Tibial artery (tissue), 4 donors: ENCODE data around the gene YBEY.
A peak's percentile ranks its signal among the peaks of the same experiment; 100 is the strongest.

Source experiments
- DNase-seq, 2 donors: peaks; one replicate each; pipeline ENCODE4 v3.0.0-alpha.2; 2019
- H3K27ac ChIP-seq, 2 donors: fragments of 200-600 bp; sonication (generic) in 1 of 2; 1 replicate in 1 of 2; 2 replicates in 1 of 2; pipeline ENCODE4 v1.5.1; 2018 to 2019; ENCODE audit warnings: mild to moderate bottlenecking in 1 of 2
- H3K27me3 ChIP-seq, 2 donors: fragments of 200-600 bp; sonication (generic) in 1 of 2; one replicate each; pipeline versions ENCODE4 v1.5.1 to v1.6.0; 2016 to 2019
- H3K36me3 ChIP-seq, 3 donors: fragments of 200-600 bp; sonication (generic) in 2 of 3; one replicate each; pipeline ENCODE4 v1.5.1; 2016 to 2019; ENCODE audit warnings: mild to moderate bottlenecking in 2 of 3
- H3K4me1 ChIP-seq, 4 donors: fragments of 200-600 bp; sonication (generic) in 2 of 4; 1 replicate in 3 of 4; 2 replicates in 1 of 4; pipeline ENCODE4 v1.5.1; 2016 to 2019
- H3K4me3 ChIP-seq, 2 donors: fragments of 200-600 bp; sonication (generic) in 1 of 2; 1 replicate in 1 of 2; 2 replicates in 1 of 2; pipeline ENCODE4 v1.5.1; 2018 to 2019; ENCODE audit warnings: mild to moderate bottlenecking in 2 of 2
- H3K9me3 ChIP-seq, 3 donors: fragments of 200-600 bp; sonication (generic) in 1 of 3; one replicate each; pipeline ENCODE4 v1.5.1; 2016 to 2019
- intact Hi-C: fragments of 100-400 bp; cut with DNase I; formaldehyde crosslinking; loops from one replicate; pipeline ENCODE4 v1.15.0; 2023; ENCODE audit warnings: low total_unique reads
- TF ChIP-seq, protein P1 (sequence below), 2 experiments: fragments of 200-600 bp in 1 of 2; fragments of 450-650 bp in 1 of 2; IDR thresholded peaks; one replicate each; pipeline ENCODE4 v1.5.1; 2017 to 2019; ENCODE audit warnings: antibody characterized with exemption in 2 of 2, mild to moderate bottlenecking in 1 of 2, moderate library complexity in 1 of 2

YBEY gene

DNA sequence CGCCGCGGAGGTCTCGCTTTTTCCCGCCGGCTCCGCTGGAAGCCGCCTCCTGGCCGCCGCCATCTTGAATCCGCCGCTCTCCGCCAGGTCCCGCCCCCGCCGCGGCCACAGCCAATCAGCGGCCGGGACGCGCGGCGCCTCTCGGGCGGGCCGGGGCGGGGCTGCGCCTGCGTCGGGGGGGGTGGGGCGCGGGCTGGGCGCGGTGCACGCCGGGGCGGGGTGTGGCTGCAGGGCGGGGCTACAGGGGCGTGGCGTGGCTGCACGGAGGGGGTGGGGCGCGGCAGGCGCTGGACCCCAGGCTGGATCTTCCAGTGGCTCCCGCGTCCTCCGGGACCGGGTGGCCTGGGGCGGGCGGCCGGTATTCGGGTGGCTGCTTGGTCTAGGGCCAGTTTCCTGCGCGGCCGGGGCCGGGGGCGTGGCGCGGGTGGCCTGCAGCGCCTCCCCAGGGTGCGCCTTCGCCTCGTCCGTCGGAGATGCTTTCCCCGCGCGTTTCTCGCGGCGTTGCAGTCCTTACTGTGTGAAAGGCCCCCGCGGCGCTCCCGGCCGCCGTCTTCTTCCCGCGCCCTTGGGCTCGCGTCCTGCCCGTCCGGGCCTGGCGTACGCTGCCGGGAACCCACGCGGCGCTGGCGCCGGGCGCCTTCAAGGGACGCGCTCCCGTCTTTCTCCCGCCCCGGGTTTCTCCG, 38.4 kb downstream of the YBEY start:
- Histone ChIP-seq H3K27ac (peak overlapping the region; percentile 85 to 99), H3K9me3 (no peaks in the 10 kb centered on the region), H3K4me1 (peaks cover 0 to 27% (median 20%) of the 10 kb centered on the region in 4 donors), H3K27me3 (no peaks in the 10 kb centered on the region), H3K4me3 (peak overlapping the region; percentile 70 to 100), H3K36me3 (peaks cover 9 to 24% (median 9%) of the 10 kb centered on the region in 3 donors)
- intact Hi-C loops = loop anchor here (10.0 kb wide), 1 partner anchor 100 kb away; the partner anchor contains the start of gene LSS
- peak; percentile 75 to 91 for DNase-seq
- TF ChIP-seq, protein P1, sequence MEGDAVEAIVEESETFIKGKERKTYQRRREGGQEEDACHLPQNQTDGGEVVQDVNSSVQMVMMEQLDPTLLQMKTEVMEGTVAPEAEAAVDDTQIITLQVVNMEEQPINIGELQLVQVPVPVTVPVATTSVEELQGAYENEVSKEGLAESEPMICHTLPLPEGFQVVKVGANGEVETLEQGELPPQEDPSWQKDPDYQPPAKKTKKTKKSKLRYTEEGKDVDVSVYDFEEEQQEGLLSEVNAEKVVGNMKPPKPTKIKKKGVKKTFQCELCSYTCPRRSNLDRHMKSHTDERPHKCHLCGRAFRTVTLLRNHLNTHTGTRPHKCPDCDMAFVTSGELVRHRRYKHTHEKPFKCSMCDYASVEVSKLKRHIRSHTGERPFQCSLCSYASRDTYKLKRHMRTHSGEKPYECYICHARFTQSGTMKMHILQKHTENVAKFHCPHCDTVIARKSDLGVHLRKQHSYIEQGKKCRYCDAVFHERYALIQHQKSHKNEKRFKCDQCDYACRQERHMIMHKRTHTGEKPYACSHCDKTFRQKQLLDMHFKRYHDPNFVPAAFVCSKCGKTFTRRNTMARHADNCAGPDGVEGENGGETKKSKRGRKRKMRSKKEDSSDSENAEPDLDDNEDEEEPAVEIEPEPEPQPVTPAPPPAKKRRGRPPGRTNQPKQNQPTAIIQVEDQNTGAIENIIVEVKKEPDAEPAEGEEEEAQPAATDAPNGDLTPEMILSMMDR (IDR thresholded peaks at IDR 0.05) = no peak

DNA sequence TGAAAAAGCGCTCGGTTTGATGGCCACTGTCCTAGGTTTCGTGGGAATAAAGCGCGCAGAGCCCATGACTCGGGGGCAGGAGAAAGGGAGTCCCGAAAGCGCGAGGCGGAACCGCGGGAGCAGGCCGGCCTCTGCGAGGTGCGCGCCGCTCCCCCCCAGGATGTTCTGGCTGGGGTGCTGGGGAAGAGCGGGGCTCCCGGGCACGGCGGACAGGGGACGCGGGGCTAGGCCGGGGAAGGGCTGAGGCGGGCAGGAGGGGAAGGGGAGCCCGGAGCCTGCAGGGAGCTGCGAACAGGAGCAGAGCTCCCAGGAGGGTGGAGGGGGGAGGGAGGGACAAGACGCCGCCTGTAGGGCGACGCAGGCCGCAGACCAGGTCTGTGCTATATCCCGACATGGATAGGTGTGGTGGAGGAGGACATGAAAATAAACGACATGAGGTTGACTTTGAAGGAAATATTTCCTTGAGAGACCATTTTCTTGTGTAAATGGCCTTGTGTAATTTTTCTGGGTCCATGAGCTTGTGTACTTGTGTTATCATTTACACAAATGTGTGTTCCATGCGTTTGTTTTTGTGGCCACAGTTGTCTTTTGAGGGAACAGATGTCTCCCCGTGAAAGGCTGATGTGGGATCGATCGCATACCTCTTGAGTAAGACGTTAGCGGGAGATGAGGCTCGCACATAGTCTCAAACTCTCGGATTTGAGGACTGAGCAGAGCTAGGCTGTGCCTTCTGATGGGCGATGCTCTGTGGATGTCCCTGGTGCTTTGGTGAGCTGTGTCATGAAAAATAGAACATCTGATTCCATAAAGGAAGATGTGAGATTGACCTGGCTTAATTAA, 39.2 kb downstream of the YBEY start:
- Histone ChIP-seq H3K4me1 (peaks cover 0 to 27% (median 20%) of the 10 kb centered on the region in 4 donors), H3K4me3 (peak overlapping the region; percentile 70 to 100), H3K27me3 (no peaks in the 10 kb centered on the region), H3K36me3 (peaks cover 14 to 30% (median 14%) of the 10 kb centered on the region in 3 donors), H3K27ac (peak overlapping the region; percentile 76 to 99), H3K9me3 (no peaks in the 10 kb centered on the region)
- intact Hi-C loops = loop anchor here (10.0 kb wide), 1 partner anchor 100 kb away; the partner anchor contains the start of gene LSS
- TF ChIP-seq, protein P1 (IDR thresholded peaks at IDR 0.05) = peak in 1 of 2 experiments; percentile 14
- peak; percentile 20 to 73 for DNase-seq

DNA sequence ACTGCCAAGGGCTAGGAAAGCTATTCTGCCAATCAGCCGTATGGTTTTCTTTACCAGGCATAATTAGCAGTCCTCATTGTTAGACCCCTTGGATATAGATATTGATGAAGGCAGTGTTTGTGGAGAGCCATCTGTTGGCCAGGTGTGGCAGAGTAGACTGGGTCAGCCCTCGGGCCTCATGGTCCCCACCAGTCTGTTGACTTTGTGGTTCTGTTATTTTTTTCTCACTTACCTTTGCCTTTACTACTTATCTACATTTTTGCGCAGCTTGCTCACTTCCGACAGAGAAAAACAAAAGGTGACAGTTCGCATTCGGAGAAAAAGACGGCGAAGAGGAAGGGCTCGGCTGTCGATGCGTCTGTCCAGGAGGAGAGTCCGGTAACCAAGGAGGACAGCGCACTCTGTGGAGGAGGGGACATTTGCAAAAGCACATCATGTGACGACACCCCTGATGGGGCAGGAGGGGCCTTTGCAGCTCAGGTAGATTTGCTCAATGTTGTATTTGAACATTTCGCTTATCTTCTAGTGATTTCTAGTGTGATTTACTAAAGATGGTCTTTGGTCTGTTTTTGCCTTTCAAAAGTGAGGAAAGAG, 40.1 kb downstream of the YBEY start:
- Histone ChIP-seq H3K27ac (peak overlapping the region in 1 of 2 donors; percentile 99), H3K4me3 (no peak overlapping the region)
- intact Hi-C loops = loop anchor here (10.0 kb wide), 1 partner anchor 101 kb away; the partner anchor contains the start of gene LSS

DNA sequence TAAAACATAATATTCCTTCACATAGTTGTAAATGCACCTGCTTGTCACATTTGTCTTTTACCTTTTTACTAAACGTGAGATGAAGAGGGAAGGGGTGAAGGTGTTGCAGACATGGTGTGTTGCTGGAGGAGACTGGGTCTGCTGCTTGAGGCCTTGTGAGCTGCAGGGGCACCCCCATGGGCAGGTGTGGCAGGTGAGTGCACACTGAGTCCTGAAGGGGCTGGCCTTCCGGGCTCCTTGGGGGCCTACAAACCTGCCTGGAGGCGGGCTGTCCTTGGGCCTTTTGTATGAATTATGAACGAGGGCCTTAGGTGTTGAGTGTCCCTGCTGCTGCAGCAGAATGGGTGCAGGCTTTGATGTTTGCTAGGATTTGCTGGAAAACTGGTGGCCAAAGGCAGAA, 41.6 kb downstream of the YBEY start:
- H3K9me3 ChIP-seq = no peaks in the 10 kb centered on the region
- no peak overlapping the region for H3K27ac ChIP-seq
- H3K36me3 ChIP-seq = peaks cover 19 to 47% (median 20%) of the 10 kb centered on the region in 3 donors
- TF ChIP-seq, protein P1 (IDR thresholded peaks at IDR 0.05) = no peak
- intact Hi-C loops = loop anchor here (10.0 kb wide), 1 partner anchor 103 kb away; the partner anchor contains the start of gene LSS
- no peak overlapping the region for H3K4me3 ChIP-seq
- no peaks in the 10 kb centered on the region for H3K27me3 ChIP-seq
- DNase-seq = no peak
- peaks cover 0 to 17% (median 12%) of the 10 kb centered on the region in 4 donors for H3K4me1 ChIP-seq

More for the DNA sequence above, 40.1 kb downstream of the YBEY start:
- TF ChIP-seq, protein P1 (IDR thresholded peaks at IDR 0.05) = no peak
- no peaks in the 10 kb centered on the region for H3K9me3 ChIP-seq
- H3K27me3 ChIP-seq = no peaks in the 10 kb centered on the region
- peaks cover 0 to 27% (median 20%) of the 10 kb centered on the region in 4 donors for H3K4me1 ChIP-seq
- DNase-seq = no peak
- H3K36me3 ChIP-seq = peaks cover 17 to 39% (median 20%) of the 10 kb centered on the region in 3 donors

DNA sequence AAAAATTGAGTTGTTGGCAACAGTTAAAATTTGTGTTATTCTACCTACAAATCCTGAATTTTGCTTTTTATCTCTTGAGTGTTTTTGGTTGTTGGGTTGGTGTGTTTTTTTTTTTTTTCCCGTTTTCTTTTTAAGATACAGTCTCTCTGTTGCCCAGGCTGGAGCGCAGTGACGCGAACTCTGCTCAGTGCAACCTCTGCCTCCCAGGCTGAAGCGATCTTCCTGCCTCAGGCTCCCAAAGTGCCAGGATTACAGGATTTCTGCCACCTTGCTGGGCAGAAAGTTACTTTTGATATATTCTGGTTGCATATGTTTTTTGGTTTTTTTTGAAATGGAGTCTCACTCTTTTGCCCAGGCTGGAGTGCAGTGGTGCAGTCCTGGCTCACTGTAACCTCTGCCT, 42.0 kb downstream of the YBEY start:
- Histone ChIP-seq H3K27ac (no peak overlapping the region), H3K9me3 (no peaks in the 10 kb centered on the region), H3K36me3 (peaks cover 19 to 47% (median 20%) of the 10 kb centered on the region in 3 donors), H3K4me1 (peaks cover 0 to 12% (median 8%) of the 10 kb centered on the region in 4 donors), H3K4me3 (no peak overlapping the region), H3K27me3 (no peaks in the 10 kb centered on the region)
- TF ChIP-seq, protein P1 (IDR thresholded peaks at IDR 0.05) = no peak
- intact Hi-C loops = loop anchor here (10.0 kb wide), 1 partner anchor 103 kb away; the partner anchor contains the start of gene LSS
- no peak for DNase-seq
